Measurements from ENCODE around the gene CLEC7A.

Gene CLEC7A

DNA sequence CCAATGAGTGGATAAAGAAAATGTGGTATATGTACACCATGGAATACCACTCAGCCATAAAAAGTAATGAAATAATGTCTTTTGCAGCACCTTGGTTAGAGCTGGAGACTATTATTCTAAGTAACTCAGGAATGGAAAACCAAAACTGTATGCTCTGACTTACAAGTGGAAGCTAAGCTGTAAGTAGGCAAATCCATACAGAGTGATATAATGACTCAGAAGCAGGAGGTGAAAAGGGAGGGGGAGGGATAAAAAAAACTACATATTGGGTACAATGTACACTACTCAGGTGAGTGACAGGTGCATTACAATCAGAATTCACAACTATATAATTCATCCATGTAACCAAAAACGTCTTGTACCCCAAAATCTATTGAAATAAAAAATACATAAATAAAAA lies 16.1 kb downstream of the CLEC7A start:
- DNase-seq (ENCODE audit: extremely low read depth, low read depth) = no peak
- TF ChIP-seq, protein P1, sequence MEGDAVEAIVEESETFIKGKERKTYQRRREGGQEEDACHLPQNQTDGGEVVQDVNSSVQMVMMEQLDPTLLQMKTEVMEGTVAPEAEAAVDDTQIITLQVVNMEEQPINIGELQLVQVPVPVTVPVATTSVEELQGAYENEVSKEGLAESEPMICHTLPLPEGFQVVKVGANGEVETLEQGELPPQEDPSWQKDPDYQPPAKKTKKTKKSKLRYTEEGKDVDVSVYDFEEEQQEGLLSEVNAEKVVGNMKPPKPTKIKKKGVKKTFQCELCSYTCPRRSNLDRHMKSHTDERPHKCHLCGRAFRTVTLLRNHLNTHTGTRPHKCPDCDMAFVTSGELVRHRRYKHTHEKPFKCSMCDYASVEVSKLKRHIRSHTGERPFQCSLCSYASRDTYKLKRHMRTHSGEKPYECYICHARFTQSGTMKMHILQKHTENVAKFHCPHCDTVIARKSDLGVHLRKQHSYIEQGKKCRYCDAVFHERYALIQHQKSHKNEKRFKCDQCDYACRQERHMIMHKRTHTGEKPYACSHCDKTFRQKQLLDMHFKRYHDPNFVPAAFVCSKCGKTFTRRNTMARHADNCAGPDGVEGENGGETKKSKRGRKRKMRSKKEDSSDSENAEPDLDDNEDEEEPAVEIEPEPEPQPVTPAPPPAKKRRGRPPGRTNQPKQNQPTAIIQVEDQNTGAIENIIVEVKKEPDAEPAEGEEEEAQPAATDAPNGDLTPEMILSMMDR (IDR thresholded peaks at IDR 0.05; ENCODE audit: low read depth, low read length, missing control alignments) = no peak

DNA sequence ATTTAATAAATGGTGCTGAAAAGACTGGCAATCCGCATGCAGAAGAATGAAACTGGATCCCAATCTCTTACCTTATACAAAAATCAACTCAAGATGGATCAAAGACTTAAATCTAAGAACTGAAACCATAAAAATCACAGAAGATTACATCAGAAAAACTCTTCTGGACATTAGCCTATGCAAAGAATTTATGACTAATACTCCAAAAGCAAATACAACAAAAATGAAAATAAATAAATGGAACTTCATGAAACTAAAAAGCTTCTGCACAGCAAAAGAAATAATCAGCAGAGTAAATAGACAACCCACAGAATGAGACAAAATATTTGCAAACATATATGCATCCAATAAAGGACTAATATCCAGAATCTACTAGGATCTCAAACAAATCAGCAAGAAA lies 16.9 kb downstream of the CLEC7A start:
- TF ChIP-seq, protein P1 (IDR thresholded peaks at IDR 0.05; ENCODE audit: low read depth, low read length, missing control alignments) = no peak
- no peak for DNase-seq (ENCODE audit: extremely low read depth, low read depth)

More for the DNA sequence above, 16.1 kb downstream of the CLEC7A start:
- H3K4me3 ChIP-seq (replicated peaks; ENCODE audit: low read depth, low read length) = no peak overlapping the region

DNA sequence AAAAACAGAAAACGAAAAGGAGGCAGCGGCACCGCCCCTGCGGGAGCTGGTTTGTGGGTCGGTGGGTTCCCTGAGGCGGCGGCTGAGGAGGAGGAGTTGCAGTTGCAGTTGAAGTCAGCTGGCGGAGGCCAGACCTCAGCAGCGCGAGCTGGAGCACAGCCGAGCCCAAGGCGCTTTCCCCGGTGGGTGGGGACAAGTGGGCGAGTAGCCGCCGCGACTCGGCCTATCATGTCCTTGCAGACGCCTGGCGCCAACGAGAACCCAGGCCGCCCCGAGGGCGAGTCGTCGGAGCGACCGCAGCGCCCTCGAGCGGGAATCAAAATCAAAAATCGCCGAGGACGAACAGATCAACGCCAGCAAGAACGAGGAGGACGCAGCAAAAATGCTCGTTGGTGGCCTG lies 18.5 kb downstream of the CLEC7A start:
- no peak for DNase-seq (ENCODE audit: extremely low read depth, low read depth)
- TF ChIP-seq, protein P1 (IDR thresholded peaks at IDR 0.05; ENCODE audit: low read depth, low read length, missing control alignments) = no peak
- no peak overlapping the region for H3K4me3 ChIP-seq (replicated peaks; ENCODE audit: low read depth, low read length)

More for the DNA sequence above, 16.9 kb downstream of the CLEC7A start:
- H3K4me3 ChIP-seq (replicated peaks; ENCODE audit: low read depth, low read length) = no peak overlapping the region

DNA sequence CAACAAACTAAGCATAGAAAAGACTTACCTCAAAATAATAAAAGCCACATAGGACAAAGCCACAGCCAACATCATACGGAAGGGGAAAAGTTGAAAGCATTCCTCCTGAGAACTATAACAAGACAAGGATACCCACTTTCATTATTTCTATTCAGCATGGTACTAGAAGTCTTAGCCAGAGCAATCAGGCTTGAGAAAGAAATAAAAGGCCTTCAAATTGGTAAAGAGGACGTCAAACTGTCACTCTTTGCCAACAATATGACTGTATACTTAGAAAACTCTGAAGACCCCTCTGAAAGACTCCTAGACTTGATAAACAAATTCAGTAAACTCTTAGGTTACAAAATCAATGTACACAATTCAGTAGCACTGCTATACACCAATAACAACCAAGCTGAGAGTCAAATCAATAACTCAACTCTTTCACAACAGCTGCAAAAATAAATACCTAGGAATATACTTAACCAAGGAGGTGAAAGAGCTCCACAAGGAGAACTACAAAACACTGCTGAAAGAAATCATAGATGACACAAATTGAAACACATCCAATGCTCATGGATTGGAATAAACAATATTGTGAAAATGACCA lies 19.6 kb downstream of the CLEC7A start:
- DNase-seq (ENCODE audit: extremely low read depth, low read depth) = no peak
- TF ChIP-seq, protein P1 (IDR thresholded peaks at IDR 0.05; ENCODE audit: low read depth, low read length, missing control alignments) = no peak
- no peak overlapping the region for H3K4me3 ChIP-seq (replicated peaks; ENCODE audit: low read depth, low read length)

DNA sequence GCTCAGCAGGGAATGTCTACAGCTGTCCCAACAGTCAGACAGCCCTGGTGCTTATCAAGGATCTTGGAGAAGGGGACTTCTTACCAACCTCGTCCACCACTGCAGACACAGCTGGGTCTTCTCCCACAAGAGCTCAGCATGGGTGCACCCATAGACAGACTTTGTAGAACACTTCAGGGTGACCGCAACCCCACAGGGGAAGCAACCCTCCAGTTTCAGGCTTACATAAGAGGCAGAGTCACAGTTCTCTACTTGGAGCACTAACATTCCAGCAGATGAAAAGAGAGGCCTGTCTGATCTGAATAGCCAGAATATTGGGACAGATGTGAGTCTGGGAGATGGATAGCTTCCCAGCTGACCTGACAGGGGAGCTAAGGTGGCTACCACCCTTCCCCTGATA lies 27.7 kb downstream of the CLEC7A start:
- no peak overlapping the region for H3K4me3 ChIP-seq (replicated peaks; ENCODE audit: low read depth, low read length)
- TF ChIP-seq, protein P1 (IDR thresholded peaks at IDR 0.05; ENCODE audit: low read depth, low read length, missing control alignments) = no peak
- no peak for DNase-seq (ENCODE audit: extremely low read depth, low read depth)

DNA sequence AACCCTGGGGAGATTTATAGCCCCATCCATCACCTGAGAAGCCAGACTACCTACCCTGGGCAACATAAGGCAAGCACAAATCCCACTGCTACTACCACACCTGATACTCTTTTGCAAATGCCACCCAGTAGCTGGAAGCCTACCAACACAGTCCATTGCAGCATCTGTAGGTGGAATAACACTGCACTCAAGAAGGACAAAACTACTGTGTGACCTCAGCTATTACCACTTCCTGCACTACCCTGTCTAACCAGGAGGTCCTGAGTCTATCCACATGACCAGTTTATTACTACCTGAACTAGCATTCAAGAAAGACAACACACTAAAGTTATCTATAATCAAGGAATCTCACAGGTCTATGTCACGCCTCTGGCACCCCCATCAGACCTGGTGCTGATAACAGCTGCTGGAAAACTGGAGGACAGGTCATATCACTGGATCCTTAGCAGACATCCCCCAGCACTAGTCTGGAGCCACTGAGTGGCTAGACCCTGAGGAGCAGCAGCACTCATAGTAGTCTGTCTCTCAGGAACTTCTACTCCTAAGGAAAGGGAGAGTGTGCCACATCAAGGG lies 28.3 kb downstream of the CLEC7A start:
- H3K4me3 ChIP-seq (replicated peaks; ENCODE audit: low read depth, low read length) = no peak overlapping the region
- TF ChIP-seq, protein P1 (IDR thresholded peaks at IDR 0.05; ENCODE audit: low read depth, low read length, missing control alignments) = no peak
- no peak for DNase-seq (ENCODE audit: extremely low read depth, low read depth)
